Bronchial epithelial cell (primary cell): ENCODE measurements around the gene SPACA9. TPM values are rescaled to one million over a fixed set of nuclear protein-coding genes. Genes with fewer than 3 reads are reported as not detected.

Experiments
- DNase-seq: peaks from one replicate; pipeline ENCODE4 v3.0.0-alpha.2; 2010; ENCODE audit warnings: low read depth
- FAIRE-seq: peaks from 2 replicates; lab custom pipeline; 2011; peaks lifted over from hg19 to GRCh38; lab: Jason Lieb, UNC
- H3K27me3 ChIP-seq: 2 replicates; pipeline ENCODE4 v1.5.1; 2011; ENCODE audit warnings: low read length; ENCODE audit not compliant: control insufficient read depth, insufficient read depth
- H3K36me3 ChIP-seq: 2 replicates; pipeline ENCODE4 v1.5.1; 2011; ENCODE audit warnings: low read length; ENCODE audit not compliant: control insufficient read depth, insufficient read depth
- H3K4me3 ChIP-seq: 2 replicates; pipeline ENCODE4 v1.5.1; 2011; ENCODE audit warnings: mild to moderate bottlenecking, low read depth, low read length, control low read depth
- total RNA-seq: library from RNA; depleted of rRNA; stranded (reverse); fragments of >200 nt; gene quantifications from 2 replicates; pipeline ENCODE4 v1.2.1, GENCODE V29; 2014
- TF ChIP-seq, protein P1 (sequence below): IDR thresholded peaks from 2 replicates; pipeline ENCODE4 v1.5.1; 2011; ENCODE audit warnings: mild to moderate bottlenecking, moderate library complexity, low read length, control low read depth, inconsistent platforms; ENCODE audit not compliant: insufficient read depth, severe bottlenecking

SPACA9 gene
- total RNA-seq, 1 donor from 2014 or later, result 0.79 TPM

DNA sequence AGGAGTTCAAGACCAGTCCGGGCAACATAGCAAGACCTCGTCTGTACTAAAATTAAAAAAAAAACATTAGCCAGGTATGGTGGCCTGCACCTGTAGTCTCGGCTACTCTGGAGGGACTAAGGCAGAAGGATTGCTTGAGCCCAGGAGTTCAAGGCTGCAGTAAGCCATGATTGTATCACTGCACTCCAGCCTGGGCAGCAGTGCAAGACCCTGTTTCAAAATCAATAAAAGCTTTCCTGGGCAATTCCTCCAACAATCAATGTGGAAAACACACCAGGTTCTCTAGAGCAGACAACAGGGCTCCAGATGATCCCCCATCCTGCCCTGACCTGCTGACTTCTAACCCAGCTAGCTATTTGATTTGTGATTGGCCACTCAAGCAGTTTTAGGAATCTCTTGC, 1.8 kb upstream of the SPACA9 start:
- no peak for DNase-seq
- FAIRE-seq, result no peak
- TF ChIP-seq, protein P1, sequence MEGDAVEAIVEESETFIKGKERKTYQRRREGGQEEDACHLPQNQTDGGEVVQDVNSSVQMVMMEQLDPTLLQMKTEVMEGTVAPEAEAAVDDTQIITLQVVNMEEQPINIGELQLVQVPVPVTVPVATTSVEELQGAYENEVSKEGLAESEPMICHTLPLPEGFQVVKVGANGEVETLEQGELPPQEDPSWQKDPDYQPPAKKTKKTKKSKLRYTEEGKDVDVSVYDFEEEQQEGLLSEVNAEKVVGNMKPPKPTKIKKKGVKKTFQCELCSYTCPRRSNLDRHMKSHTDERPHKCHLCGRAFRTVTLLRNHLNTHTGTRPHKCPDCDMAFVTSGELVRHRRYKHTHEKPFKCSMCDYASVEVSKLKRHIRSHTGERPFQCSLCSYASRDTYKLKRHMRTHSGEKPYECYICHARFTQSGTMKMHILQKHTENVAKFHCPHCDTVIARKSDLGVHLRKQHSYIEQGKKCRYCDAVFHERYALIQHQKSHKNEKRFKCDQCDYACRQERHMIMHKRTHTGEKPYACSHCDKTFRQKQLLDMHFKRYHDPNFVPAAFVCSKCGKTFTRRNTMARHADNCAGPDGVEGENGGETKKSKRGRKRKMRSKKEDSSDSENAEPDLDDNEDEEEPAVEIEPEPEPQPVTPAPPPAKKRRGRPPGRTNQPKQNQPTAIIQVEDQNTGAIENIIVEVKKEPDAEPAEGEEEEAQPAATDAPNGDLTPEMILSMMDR, result no peak
- Histone ChIP-seq H3K4me3 (no peak overlapping the region), H3K27me3 (no peaks in the 10 kb centered on the region), H3K36me3 (no peaks in the 10 kb centered on the region)

DNA sequence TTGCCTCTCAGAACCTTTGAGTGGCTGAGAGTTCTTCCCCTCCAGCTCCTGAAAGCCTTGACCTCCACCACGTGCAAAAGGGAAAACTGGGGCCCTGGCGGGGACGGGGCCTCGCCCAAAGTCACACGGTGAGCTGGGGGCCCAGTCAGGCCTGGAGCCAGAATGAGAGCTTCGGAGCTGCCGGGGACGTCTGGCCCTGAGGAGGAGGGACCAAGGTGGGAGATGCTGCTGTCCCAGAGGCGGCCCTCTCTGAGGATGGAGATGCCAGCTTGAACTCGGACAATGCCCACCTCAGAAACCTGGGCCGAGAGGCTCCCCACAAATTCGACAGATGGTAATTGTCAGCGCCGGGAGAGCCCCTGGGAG, 1.3 kb upstream of the SPACA9 start:
- FAIRE-seq (no peak), DNase-seq (no peak)
- TF ChIP-seq, protein P1, result no peak
- no peaks in the 10 kb centered on the region for H3K36me3 ChIP-seq
- H3K27me3 ChIP-seq, result no peaks in the 10 kb centered on the region
- H3K4me3 ChIP-seq, result peak overlapping the region; percentile 93

DNA sequence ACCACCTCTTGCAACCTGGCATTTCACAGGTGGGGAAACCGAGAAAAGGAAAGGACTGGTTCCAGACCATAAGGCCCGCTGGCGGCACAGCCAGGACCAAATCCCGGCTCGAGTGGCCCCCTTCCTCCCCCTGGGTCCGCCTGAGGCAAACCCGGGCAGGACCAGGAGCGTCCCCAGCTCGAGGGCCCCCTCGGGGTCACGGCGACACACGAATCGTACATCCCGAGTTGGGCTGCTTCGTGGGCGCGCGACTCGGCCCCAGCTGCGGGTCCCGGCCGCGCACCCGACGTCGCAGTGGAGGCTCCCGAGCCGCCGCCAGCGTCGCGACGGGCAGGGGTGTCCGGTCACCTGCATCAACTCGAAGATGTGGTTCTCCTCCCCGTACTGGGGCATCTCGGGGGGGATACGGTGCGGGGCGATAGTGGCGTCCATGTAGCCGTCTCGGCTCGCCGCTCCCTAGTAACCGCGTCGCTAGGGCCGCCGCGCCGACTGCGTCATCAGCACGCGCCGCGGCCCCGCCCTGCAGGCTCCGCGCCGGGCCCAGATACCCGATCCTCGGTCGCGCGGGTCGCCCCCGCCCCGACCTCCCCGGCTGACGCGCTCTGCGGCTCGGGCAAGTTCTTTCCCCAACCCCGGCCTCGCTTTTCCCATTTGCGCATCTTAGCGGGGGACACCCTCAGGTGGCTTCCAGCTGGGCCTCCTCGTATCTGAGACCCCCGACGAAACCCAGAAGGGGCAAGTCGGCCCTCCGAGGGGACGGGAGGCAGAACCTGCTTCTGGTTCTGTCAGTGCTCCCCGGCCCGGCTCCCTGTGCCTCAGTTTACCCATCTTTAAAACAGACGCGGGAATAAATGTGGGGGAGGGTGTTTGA, 639 bp upstream of the SPACA9 start, which contains the start of gene AK8:
TSS of gene AK8 (minus strand) at position 461 of the 871 bp plus-strand sequence. CDS start at position 432, 29 bp downstream.
- Histone ChIP-seq H3K27me3 (no peaks in the 10 kb centered on the region), H3K36me3 (no peaks in the 10 kb centered on the region), H3K4me3 (peak within 1 kb of the TSS; percentile 93)
- FAIRE-seq, result no peak
- no peak for DNase-seq
- TF ChIP-seq, protein P1, result no peak

DNA sequence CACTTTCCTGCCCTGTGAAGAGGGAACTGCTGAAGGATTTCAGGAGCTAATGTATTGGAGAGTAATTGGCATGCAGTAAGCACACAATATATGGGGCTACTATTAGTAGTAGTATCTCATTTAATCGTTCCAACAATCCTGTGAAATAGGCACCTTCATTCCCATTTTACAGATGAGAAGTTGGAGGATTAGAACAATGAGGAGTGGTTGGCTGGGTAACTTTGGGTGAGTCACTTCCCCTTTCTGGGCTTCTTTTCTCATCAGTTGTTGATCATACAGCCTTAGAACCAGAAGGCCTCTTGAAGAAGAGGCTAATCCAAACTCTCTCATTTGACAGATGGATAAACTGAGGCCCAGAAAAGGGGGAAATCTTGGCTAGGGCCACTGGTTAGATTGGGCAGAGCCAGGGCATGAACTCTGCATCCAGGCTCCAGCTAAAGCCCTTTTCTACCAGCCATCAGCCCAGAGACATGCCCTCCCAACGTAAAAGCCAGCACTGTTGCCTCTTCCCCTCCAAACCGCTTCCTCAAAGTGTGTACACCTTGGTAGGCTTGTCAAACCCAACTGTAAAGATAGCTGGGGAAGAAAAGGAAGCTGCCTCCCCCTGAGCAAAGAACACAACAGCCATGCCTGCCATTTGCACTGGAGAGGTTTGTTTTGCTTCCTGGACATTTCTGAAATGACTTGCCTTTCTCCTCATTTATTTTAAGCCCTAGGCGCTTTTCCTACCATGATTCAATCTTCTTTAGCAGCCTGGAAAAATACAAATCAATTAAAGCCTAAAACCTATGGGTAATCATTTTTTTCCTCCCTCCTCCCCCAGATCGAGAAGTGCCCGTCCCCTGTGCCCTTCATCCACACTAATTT, 992 bp downstream of the SPACA9 start:
- DNase-seq (no peak), FAIRE-seq (no peak)
- Histone ChIP-seq H3K27me3 (no peaks in the 10 kb centered on the region), H3K4me3 (no peak overlapping the region), H3K36me3 (no peaks in the 10 kb centered on the region)
- TF ChIP-seq, protein P1, result no peak

DNA sequence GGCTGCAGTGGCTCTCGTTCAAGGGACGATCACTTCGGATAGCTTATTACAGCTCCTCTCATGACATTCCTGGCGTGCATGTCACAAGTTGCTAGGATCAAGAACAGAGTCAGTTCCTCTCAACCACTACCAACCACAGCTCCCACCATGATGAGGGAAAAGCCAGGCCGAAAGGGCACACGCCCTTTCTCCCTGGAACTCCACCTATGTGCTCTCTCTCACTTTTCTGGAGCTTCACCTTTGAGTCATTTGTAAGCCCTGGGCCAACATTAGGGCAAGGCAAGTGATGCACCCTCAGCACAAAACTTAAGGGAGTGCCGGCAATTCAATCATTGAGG, 1.6 kb downstream of the SPACA9 start:
- TF ChIP-seq, protein P1, result no peak
- DNase-seq (no peak), FAIRE-seq (no peak)
- Histone ChIP-seq H3K27me3 (no peaks in the 10 kb centered on the region), H3K36me3 (no peaks in the 10 kb centered on the region), H3K4me3 (no peak overlapping the region)
